ENCODE data around the gene JADE2. TPM values are rescaled to one million over a fixed set of nuclear protein-coding genes. Genes with fewer than 3 reads are reported as not detected.

The JADE2 gene
- total and polyA plus RNA-seq, 2 experiments from 2014 or later, result 16.2 to 40.8 TPM

Small RNA genes within 50 kb of the gene (small RNA-seq; reads per million reads assigned to genes)
- gene RN7SL541P (ENCODE audit: low replicate concordance) (not detected), gene RNU6-456P (ENCODE audit: low replicate concordance) (not detected)

Other genes with a start within 250 kb of the JADE2 start
- gene CDKL3, start 158.5 kb upstream of the JADE2 start, total RNA-seq (2014; rRNA removed; shearing (Covaris generic)), result 0.35 and 0.97 TPM in 2 replicates
- 2.8 and 2.9 TPM in 2 replicates for gene CDKL3, start 158.5 kb upstream of the JADE2 start, polyA plus RNA-seq (2016; fragmentation: Nextera tagmentation; extraction: Ambion mirVana)
- 19.3 and 22.1 TPM in 2 replicates for gene UBE2B, start 154.1 kb upstream of the JADE2 start, total RNA-seq (2014; rRNA removed; shearing (Covaris generic))
- 184 and 187 TPM in 2 replicates for gene UBE2B, start 154.1 kb upstream of the JADE2 start, polyA plus RNA-seq (2016; fragmentation: Nextera tagmentation; extraction: Ambion mirVana)
- gene CDKN2AIPNL, start 113.8 kb upstream of the JADE2 start, total RNA-seq (2014; rRNA removed; shearing (Covaris generic)), result 51.4 and 53.5 TPM in 2 replicates
- gene CDKN2AIPNL, start 113.8 kb upstream of the JADE2 start, polyA plus RNA-seq (2016; fragmentation: Nextera tagmentation; extraction: Ambion mirVana), result 72.5 and 79.5 TPM in 2 replicates
- gene SAR1B, start 107.2 kb downstream of the JADE2 start, total RNA-seq (2014; rRNA removed; shearing (Covaris generic)), result 11.9 and 30.3 TPM in 2 replicates
- 26.1 and 26.8 TPM in 2 replicates for gene SAR1B, start 107.2 kb downstream of the JADE2 start, polyA plus RNA-seq (2016; fragmentation: Nextera tagmentation; extraction: Ambion mirVana)
- gene SEC24A, start 123.1 kb downstream of the JADE2 start, total RNA-seq (2014; rRNA removed; shearing (Covaris generic)), result 36.5 and 37.4 TPM in 2 replicates
- 8.1 and 9.0 TPM in 2 replicates for gene SEC24A, start 123.1 kb downstream of the JADE2 start, polyA plus RNA-seq (2016; fragmentation: Nextera tagmentation; extraction: Ambion mirVana)
- gene CAMLG, start 212.9 kb downstream of the JADE2 start, total RNA-seq (2014; rRNA removed; shearing (Covaris generic)), result 34.0 and 34.4 TPM in 2 replicates
- 75.0 and 85.6 TPM in 2 replicates for gene CAMLG, start 212.9 kb downstream of the JADE2 start, polyA plus RNA-seq (2016; fragmentation: Nextera tagmentation; extraction: Ambion mirVana)
- gene DDX46, start 233.1 kb downstream of the JADE2 start, total RNA-seq (2014; rRNA removed; shearing (Covaris generic)), result 69.0 and 85.6 TPM in 2 replicates
- 78.5 and 91.4 TPM in 2 replicates for gene DDX46, start 233.1 kb downstream of the JADE2 start, polyA plus RNA-seq (2016; fragmentation: Nextera tagmentation; extraction: Ambion mirVana)

Measured in GM23338 (cell line).